CMK (cell line): Measurements from ENCODE around the gene TIAM2.
"Not testable (repeated sequence)": the region's sequence is repeated elsewhere in the genome, so short reads cannot be mapped to it uniquely, and the experiment has no call there.

ENCODE experiments used
- DNase-seq: peaks from one replicate; pipeline ENCODE4 v3.0.0-alpha.2; 2010; ENCODE audit warnings: low read depth

TIAM2 gene

GRCh38 chr6:154995254-154996015 lies at the start of gene TIAM2:
Gene TIAM2 (plus strand): TSS chr6:154995315. CDS start chr6:155129224, 133,909 bp downstream.
- DNase-seq: no peak

- DNase-seq: no peak
These were observed 44.2 kb upstream of the TIAM2 start for GRCh38 chr6:154950979-154951344.

- DNase-seq: peak; percentile 29
These were observed 43.5 kb upstream of the TIAM2 start for GRCh38 chr6:154951345-154952200.

- no peak for DNase-seq
These were observed 41.5 kb upstream of the TIAM2 start for GRCh38 chr6:154953644-154954043.

- no peak for DNase-seq
These were observed 40.8 kb upstream of the TIAM2 start for GRCh38 chr6:154954347-154954746.

GRCh38 chr6:154956771-154957522 lies 38.2 kb upstream of the TIAM2 start:
- DNase-seq: no peak

- no peak for DNase-seq
These were observed 36.6 kb upstream of the TIAM2 start for GRCh38 chr6:154958469-154958868.

GRCh38 chr6:154960299-154960843 lies 34.7 kb upstream of the TIAM2 start:
- DNase-seq: no peak

GRCh38 chr6:154960854-154961530 lies 34.1 kb upstream of the TIAM2 start:
- no peak for DNase-seq

GRCh38 chr6:154962753-154963152 lies 32.4 kb upstream of the TIAM2 start:
- no peak for DNase-seq

GRCh38 chr6:154966065-154966770 lies 28.9 kb upstream of the TIAM2 start:
- DNase-seq: not testable (repeated sequence)

GRCh38 chr6:154969796-154970195 lies 25.3 kb upstream of the TIAM2 start:
- no peak for DNase-seq

- DNase-seq: no peak
These were observed 20.5 kb upstream of the TIAM2 start for GRCh38 chr6:154974485-154975149.

- no peak for DNase-seq
These were observed 17.5 kb upstream of the TIAM2 start for GRCh38 chr6:154977588-154977987.

- DNase-seq: no peak
These were observed 14.6 kb upstream of the TIAM2 start for GRCh38 chr6:154980273-154981078.

GRCh38 chr6:154981079-154981870 lies 13.8 kb upstream of the TIAM2 start:
- no peak for DNase-seq

- DNase-seq: no peak
These were observed 11.0 kb upstream of the TIAM2 start for GRCh38 chr6:154984146-154984545.

- DNase-seq: no peak
These were observed 8.3 kb upstream of the TIAM2 start for GRCh38 chr6:154986787-154987235.

- DNase-seq: no peak
These were observed 5.7 kb upstream of the TIAM2 start for GRCh38 chr6:154989448-154989847.
